Measurements from ENCODE around the gene DGKK.

The DGKK gene

DNA sequence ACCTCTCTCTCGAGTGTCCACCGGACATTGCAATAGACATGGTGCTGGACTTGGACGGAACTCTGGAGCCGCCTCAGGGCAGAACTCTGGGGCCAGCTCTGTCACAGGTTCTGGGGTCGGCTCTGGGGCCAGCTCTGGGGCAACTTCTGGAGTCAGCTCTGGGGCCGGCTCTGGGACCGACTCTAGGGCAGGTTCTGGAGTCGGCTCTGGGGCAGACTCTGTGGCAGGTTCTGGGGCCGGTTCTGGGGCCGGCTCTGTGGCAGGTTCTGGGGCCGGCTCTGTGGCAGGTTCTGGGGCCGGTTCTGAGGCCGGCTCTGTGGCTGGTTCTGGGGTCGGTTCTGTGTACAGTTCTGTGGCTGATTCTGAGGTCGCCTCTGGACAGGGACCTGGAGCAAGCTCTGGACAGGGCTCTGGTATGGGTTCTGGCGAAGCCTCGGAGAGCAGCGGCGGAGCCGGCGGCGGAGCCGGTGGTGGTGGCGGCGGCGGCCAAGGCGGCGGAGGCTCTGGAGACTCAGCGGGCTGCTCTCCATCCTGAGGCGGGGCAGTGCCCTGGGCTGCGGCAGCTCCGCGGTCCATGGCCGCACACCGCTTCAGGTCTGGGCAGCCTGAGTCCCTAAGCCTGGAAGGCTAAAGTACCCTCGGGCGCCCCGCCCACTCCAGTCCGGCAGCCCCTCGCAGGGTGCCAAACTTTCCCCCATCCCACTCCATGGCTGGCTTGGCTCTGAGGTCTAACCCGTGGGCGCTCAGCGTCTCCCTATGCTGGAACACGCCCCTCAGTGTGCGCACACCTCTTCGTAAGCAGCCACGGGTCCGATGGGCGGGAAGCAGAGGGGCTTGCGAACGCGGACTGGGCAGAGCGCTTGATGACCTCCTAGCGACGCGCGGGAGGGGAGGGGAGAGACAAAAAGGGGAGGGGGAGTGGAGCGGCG is at the start of gene DGKK:
Gene DGKK (minus strand): TSS at position 723 of the 929 bp plus-strand sequence. CDS start 147 bp downstream, at position 576.
- DNase-seq = peak; percentile 32

DNA sequence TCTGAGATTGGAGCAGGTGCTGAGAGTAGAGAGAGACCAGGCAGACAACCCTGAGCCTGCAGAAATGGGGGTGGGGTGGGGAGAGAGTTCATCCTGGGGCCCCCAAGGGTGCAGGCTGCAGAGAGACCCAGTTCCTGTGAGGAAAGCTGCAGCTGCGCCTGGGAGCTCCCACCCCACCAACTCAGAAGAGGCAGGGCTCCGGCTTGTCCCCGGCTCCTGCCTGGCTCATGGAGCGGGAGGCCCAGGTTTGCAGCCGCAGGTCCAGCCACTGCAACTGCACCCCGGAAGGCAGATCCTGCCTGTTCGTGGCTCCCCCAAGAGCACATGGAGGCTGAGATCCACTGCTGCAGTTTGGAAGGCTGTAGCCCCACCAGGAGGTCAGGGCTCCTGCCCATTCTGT is 44.2 kb upstream of the DGKK start:
- no peak for DNase-seq

DNA sequence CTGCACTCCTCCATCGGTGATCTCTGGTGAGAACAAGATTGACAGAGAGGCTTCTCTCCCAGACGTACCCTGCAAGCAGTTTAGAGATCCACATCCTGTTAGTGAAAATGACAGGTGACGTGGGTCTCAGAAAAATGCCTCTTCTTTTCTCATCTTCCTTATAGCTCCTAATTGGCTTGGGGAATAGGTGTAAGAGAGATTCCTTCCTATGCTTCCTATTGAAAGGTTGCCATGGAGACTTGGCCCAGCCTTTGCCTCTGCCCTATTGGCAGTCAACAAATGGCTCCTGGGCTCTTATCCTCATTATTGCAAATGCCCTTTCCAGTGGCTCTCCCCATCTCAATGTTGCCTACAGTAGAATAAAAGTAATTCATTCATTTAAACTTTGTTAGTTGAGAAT is 26.5 kb upstream of the DGKK start:
- no peak for DNase-seq

GRCh38 chrX:50495616-50496015 is 25.0 kb upstream of the DGKK start:
- DNase-seq = no peak

- DNase-seq = no peak
These were observed 22.1 kb upstream of the DGKK start for GRCh38 chrX:50492720-50493119.

- DNase-seq = no peak
These were observed 14.0 kb upstream of the DGKK start for GRCh38 chrX:50484662-50485061.

DNA sequence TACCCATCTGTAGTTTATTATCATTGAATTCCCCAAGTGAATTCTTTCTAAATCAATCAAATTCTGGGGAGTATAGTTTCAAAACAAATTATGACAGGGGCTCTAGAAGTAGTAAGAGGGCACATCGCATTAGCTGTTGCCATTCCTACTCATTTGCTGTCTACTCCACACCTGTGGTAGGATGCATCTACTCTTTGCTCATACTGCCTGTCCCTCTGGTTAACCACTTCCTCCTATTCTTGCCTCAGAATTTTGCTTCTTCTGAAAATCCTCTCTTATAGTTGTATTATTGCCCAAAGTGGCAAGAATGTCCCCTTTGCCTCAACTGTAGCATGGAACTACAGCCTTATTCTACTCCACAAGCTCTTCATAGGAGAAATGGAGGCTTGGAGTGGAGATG is 12.7 kb upstream of the DGKK start:
- no peak for DNase-seq

GRCh38 chrX:50475208-50475607 is 4.6 kb upstream of the DGKK start:
- no peak for DNase-seq

GRCh38 chrX:50471390-50471789 is 765 bp upstream of the DGKK start:
- no peak for DNase-seq

- DNase-seq = no peak
These were observed 1.4 kb downstream of the DGKK start for GRCh38 chrX:50469206-50469605.

DNA sequence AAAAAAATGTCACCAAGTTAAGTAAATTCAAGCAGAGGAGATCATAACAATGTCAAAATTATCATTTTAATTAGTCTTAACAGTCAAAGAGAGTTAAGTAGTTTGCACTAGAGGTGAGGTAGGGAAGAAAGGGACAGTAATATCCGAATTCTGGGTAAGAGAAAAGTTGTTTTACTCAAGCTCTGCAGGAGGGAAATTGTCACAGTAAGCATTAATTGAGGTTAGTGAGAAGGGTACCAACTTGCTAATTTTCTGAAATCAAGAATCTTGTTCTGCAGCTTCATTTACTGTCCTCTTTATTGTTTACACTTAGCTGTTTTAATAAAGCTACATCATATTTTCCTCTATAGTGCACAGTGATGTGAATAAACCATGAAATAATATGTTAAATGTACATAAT is 11.0 kb downstream of the DGKK start:
- no peak for DNase-seq

DNA sequence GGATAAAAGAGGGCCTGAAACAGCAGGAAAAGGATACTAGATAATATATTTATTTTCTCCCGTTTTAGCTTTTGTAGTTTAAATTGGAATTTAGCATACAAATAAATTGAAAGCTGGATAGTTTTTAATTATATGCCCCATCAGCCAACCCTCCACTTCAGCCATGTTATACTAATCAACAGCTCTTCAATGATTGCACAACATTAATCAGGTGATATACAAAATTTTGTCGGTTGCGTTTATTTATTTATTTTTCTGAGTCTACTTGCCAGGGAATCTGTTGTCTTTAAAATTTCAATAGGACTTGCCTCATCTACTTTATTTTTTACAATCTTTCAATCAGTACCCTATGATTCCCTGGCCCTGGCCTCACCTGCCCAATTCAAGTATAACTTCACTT is 12.1 kb downstream of the DGKK start:
- DNase-seq = no peak

- DNase-seq = no peak
These were observed 13.7 kb downstream of the DGKK start for GRCh38 chrX:50456712-50457484.

- DNase-seq = no peak
These were observed 17.8 kb downstream of the DGKK start for GRCh38 chrX:50452782-50453181.

GRCh38 chrX:50450324-50450723 is 20.3 kb downstream of the DGKK start:
- DNase-seq = no peak

GRCh38 chrX:50448565-50448964 is 22.1 kb downstream of the DGKK start:
- DNase-seq = no peak

DNA sequence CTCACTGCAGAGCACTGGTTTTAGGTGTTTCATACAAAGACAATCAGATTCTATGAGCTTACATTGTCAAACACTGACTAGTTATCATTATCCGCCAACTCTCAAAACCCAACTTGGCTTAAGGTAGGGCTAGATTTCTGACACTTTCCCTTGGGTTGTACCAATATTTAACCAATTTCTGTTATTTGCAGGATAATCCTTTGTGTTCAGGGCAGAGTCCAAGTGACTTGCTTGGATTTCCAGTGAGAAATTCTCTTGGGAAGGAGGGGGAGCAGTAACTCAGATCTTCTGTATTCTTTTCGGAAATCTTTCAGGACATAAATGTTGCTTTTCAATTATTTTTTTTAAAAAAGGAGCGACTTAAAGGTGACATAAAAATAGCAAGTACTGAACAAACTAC is 23.1 kb downstream of the DGKK start:
- DNase-seq = no peak

DNA sequence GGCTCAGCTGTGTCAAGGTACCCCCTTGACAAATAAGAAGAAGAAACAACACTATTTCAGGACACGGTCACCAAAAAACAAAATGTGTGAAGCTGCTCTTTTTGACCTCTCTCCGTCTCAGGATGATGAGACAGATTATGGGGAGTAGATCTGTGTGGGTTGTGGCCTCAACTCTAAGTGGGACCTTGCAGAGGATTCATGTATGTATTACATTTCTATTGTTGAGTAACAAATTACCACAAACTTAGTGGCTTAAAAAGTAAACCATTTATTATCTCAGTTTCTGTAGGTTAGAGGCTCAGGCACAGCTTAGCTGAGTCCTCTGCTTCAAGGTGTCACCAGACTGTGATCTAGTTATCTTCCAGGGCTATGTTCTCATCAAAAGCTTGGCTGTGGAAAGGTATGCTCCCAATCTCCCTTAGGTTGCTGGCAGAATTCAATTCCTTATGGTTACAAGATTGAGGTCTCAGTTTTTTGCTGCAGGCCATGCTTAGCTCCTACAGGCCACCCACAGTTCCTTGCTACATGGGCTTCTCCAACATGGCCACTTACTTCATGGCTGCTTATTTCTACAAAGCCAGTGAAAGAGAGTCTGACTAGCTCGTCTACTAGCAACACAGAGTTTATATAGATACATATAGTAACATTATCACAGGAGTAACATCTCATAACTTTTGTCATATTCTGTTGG is 28.1 kb downstream of the DGKK start:
- DNase-seq = no peak

DNA sequence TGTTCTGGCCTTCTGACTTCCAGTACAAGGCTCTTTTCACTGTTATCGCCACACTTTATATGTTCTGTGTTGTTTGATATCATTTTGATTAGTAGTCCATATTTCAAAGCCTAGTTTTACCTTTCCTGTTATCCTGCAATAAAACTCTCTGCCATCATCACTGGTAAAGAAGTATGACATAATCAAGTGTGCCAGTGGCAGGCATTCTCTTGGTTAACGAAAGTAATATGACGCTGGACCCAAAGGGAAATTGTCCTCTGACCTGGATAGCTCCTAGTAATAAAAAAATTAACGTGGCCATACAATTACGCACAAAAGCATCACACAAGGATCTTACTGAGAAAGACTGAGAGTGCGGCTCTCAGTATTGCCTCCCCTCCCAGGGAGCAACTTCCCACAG is 33.8 kb downstream of the DGKK start:
- DNase-seq = no peak

DNA sequence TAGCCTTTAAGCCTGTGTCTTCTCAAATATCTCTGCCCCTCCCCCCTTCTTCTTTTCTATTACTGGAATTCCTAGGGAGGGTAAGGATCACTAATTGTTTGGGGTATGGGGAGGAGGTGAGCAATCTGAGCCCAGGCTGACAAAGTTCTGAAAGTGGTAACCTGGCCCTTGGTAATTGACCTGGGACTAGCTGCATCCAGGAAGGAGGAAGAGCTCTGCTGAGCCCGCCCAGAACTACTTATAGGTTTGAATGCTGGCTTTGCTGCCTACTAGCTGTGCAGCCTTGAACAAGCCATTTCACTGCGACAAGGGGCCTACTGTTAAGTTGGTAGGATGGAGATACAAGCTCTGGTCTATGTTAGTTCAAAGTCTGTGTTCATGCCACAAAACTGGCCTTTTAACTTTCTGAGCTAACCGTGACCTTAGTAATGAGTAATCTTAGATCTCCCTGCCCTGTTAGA is 37.8 kb downstream of the DGKK start:
- no peak for DNase-seq

DNA sequence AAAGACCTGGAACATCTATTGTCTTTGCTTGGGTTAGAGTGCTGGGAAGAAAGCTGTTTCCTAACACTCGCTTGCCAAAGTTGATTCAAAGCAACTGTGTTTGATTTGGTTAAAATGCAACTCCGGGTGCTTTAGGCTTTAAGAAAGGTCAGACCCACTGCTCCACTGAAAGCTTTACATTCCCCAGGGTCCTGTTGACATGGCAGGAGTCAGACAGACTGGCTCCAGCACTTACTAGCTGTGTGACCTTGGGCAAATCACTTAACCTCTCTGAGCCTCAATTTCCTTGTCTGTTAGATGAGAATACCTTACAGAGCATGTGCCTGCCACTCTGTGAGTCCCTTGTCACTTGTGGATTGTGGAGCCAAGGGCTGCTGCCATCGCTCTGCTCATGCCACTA is 39.0 kb downstream of the DGKK start:
- DNase-seq = no peak

GRCh38 chrX:50430917-50431575 is 39.6 kb downstream of the DGKK start:
- DNase-seq = no peak

DNA sequence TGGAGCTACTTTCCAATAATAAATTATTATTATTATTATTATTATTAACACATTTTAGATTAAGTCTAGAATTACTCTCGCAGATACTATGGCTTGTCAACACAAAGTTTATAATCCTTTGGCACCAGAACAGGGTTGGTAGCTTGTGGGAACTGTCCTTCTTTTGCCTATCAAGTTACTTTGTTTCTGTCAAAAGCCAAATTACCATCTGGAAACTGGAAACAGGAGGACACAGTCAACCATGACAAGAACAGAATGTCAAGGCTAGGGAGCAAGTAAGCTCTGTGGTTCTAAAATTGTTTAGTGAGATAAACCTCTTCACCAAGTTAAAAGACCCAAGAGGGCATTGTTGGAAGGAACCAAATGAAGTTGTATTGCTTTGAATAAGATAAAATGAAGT is 42.5 kb downstream of the DGKK start:
- no peak for DNase-seq

Measured in femur (tissue), 1 donor.